ENCODE data around the gene EMILIN1.

DNA sequence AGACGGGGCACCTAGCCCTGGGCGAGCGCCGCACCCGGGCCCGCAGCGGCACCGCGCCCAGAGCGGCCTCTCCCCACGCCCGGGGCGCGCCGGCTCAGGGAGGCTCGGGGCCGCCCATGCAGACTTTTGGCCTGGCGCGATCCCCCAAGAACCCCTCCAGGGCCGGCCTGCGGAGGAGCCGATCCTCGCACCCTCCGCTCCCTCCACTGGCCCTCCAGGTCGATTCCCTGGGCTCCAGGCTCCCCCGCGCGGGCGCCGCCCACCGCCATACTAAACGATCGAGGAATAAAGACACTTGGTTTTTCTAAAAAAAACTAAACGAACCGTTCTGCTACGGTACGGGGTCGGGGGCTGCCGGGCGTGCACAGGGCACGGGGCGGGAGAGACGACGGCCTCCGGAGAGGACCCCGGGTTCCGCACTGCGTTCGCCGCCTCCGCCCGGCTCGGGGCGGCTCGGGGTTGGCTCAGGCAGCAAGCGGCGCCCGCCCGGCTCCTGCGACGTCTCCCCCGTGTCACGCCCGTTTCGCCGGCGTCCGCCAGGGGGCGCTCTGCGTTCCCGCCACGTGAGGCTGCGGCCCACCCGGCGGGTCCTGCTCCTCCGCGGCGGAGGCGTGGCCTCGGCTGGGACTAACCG lies 7.8 kb downstream of the EMILIN1 start:
- TF ChIP-seq POLR2A (IDR thresholded peaks at IDR 0.05; ENCODE audit: low read depth, low read length) (peak; percentile 62), MAX (IDR thresholded peaks at IDR 0.05; ENCODE audit: insufficient read depth, insufficient read length) (peak; percentile 87)
- TF ChIP-seq, protein P1, sequence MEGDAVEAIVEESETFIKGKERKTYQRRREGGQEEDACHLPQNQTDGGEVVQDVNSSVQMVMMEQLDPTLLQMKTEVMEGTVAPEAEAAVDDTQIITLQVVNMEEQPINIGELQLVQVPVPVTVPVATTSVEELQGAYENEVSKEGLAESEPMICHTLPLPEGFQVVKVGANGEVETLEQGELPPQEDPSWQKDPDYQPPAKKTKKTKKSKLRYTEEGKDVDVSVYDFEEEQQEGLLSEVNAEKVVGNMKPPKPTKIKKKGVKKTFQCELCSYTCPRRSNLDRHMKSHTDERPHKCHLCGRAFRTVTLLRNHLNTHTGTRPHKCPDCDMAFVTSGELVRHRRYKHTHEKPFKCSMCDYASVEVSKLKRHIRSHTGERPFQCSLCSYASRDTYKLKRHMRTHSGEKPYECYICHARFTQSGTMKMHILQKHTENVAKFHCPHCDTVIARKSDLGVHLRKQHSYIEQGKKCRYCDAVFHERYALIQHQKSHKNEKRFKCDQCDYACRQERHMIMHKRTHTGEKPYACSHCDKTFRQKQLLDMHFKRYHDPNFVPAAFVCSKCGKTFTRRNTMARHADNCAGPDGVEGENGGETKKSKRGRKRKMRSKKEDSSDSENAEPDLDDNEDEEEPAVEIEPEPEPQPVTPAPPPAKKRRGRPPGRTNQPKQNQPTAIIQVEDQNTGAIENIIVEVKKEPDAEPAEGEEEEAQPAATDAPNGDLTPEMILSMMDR (IDR thresholded peaks at IDR 0.05; ENCODE audit: extremely low read depth in 1 of 2, insufficient read depth in 1 of 2, low read depth in 1 of 2, low read length in 2 of 2): peak; percentile 76 to 86

Measured in endothelial cell of umbilical vein (primary cell).